RKO (cell line): Measurements from ENCODE around the gene LYPD3.
"Not testable (repeated sequence)": the region's sequence is repeated elsewhere in the genome, so short reads cannot be mapped to it uniquely, and the experiment has no call there.

Source experiments
- DNase-seq: peaks from one replicate; pipeline ENCODE4 v3.0.0-alpha.2; 2016; ENCODE audit warnings: low spot score

LYPD3 gene

GRCh38 chr19:43465468-43466120 lies at the start of gene LYPD3:
Gene LYPD3 (minus strand): TSS chr19:43465608. CDS start chr19:43465571, 37 bp downstream.
- DNase-seq: no peak

DNA sequence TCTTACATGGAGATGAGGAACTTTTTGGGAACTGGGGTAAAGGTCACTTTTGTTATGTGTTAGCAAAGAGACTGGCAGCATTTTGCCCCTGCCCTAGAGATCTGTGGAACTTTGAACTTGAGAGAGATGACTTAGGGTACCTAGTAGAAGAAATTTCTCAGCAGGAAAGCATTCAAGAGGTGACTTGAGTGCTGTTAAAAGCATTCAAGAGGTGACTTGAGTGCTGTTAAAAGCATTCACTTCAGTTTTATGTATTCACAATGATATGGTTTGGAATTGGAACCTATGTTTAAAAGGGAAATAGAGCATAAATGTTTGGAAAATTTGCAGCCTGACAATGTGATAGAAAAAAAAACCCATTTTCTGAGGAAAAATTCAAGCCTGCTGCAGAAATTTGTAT lies 47.0 kb upstream of the LYPD3 start:
- DNase-seq: not testable (repeated sequence)

- no peak for DNase-seq
Observed at GRCh38 chr19:43511324-43511723, 45.9 kb upstream of the LYPD3 start.

DNA sequence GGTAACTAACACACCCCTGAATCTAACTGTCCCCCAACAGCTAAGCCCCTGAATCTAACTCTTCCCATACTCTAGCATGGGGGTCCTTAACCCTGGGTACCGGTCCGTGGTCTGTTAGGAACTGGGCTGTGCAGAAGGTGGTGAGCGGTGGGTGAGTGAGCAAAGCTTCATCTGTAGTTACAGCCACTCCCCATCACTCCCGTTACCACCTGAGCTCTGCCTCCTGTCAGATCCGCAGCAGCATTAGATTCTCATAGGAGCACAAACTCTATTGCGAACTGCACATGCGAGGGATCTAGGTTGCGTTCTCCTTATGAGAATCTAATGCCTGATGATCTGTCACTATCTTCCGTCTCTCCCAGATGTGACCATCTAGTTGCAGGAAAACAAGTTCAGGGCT lies 45.3 kb upstream of the LYPD3 start:
- no peak for DNase-seq

DNA sequence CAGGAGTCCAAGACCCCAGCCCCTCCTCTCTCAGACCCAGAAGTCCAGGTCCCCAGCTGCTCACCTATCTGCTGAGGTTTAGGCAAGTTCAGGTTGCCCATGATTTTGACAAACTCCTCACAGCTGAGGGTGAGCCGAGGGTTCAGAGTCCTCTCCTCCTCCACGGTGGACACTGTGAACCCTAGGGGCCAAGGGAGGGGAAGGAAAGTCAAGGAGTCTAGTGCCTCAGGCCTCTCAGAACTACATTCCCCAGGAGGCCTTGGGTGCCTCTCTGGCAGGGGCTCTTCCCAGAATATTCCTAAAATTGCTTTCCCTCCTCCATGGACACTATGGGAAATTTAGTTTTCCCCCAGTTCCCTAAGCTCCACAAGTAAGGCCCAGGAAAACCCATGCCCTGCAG lies 42.5 kb upstream of the LYPD3 start:
- peak; percentile 18 for DNase-seq

GRCh38 chr19:43506629-43507028 lies 41.2 kb upstream of the LYPD3 start:
- DNase-seq: no peak

DNA sequence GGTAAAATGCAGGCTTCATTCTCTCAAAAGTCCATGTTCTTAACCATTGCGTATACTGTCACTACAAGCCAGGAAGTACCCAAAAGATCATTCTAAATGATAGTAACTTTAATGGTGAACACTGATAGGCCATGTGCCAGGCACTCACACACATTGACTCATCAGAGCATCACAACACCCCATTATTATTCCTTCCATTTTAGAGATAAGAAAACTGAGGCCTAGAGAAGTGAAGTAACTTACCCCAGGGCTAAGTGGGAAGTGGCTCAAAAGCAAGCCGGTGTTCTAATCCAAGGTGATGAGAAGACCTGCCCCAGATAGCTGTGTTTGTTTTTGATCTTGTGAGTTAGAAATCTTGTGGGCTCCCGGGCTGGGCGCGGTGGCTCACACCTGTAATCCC lies 40.5 kb upstream of the LYPD3 start:
- no peak for DNase-seq

GRCh38 chr19:43505186-43505456 lies 39.7 kb upstream of the LYPD3 start:
- DNase-seq: no peak

DNA sequence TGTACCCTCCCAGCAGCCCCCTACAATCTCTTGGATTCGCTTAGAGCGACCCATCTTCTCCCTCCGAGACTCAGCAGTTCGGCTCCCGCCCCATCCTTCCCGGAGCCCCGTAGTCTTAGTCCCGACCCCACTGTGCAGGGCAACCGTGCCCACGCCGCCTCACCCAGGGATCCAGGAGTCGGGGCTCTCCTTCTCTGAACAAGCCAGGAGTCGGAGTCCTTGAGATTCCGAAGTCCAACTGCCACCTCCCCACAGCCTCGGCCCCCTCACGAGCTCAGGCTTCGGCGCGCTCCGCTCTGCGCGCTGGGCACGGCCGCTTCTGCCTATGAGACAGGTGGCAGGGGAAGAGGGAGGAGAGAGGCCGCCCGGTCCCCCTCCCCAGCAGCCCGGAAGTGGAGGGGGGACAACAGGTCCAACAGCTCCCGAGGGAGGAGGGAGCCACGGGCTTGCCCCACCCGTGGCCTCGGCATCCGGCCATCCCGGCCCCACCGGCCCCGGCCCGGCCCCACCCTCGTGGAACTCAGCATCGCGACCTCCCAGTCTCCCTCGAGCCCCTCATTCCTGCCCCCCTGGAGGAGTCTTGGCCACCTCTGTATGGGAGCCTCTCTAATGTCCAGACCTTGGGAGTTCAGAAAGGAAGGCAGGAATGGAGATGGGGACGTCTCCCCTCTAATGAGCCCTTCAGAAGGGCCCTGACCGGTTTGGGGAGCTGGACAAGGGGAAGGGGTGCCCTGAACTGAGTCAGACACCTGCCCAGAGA lies 39.2 kb upstream of the LYPD3 start, which contains the start of gene PHLDB3:
PHLDB3 (minus strand) TSS at position 321 of the 760 bp plus-strand sequence. CDS start 628 bp downstream, outside the sequence.
- DNase-seq: peak; percentile 55

- DNase-seq: peak; percentile 93
Observed at GRCh38 chr19:43503501-43504425, 38.4 kb upstream of the LYPD3 start.

DNA sequence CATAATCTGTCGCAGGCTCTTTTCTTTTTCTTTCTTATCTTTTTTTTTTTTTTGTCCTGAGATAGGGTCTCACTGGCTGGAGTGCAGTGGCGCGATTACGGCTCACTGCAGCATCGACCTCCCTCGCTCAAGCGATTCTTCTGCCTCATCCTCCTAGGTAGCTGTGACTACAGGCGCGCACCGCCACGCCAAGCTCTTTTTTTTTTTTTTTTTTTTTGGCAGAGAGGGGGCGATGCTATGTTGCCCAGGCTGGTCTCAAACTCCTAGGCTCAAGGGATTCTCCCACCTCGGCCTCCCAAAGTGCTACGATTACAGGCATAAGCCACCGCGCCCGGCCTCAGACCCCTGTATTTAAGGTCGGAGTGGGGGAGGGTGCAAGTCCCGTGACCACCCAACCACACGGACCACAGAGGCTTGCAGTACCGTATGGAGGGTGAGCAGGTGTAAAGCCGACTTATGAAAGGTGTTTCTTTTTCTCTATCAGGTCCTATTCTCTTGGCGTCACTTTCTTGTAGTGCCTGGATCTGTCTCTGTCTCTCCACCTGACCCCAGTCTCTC lies 37.1 kb upstream of the LYPD3 start:
- no peak for DNase-seq

- DNase-seq: no peak
Observed at GRCh38 chr19:43501661-43502418, 36.4 kb upstream of the LYPD3 start.

GRCh38 chr19:43499042-43499441 lies 33.6 kb upstream of the LYPD3 start:
- DNase-seq: no peak

- no peak for DNase-seq
Observed at GRCh38 chr19:43498233-43498842, 32.9 kb upstream of the LYPD3 start.

DNA sequence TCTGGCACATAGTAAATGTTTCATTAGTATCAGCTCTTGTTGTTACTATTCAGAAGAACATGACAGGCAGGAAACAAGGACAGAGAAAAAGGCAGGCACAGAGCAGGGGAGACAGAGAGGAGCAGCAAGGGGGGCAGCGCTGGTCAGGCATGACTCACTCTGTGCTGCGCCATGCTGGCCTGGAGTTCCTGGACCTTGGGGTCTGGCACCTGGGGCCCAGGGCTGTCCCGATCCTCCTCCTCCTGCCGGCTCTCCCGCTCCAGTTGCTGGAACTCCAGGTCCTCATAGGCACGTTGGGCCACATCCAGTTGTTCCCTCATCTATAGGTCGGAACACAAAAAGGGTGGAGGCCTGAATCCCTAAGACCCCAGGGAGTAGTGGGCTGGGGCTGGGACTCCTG lies 31.6 kb upstream of the LYPD3 start:
- DNase-seq: no peak

DNA sequence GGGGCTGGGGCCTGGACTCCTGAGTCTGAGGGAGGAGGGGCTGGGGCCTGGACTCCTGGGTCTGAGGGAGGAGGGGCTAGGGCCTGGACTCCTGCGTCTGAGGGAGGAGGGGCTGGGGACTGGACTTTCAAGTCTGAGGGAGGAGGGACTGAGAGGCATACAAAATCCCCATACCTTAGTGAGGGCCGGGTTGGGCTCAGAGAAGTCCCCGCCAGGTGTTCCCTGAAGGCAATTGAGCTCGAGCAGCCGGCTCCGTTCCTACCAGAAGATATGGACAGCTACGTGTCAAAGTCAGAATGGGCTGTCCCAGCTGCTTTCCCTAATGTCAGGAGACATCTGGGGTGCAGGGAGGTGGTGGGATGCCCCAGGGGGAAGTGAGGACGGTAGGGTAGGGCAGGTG lies 29.7 kb upstream of the LYPD3 start:
- no peak for DNase-seq

DNA sequence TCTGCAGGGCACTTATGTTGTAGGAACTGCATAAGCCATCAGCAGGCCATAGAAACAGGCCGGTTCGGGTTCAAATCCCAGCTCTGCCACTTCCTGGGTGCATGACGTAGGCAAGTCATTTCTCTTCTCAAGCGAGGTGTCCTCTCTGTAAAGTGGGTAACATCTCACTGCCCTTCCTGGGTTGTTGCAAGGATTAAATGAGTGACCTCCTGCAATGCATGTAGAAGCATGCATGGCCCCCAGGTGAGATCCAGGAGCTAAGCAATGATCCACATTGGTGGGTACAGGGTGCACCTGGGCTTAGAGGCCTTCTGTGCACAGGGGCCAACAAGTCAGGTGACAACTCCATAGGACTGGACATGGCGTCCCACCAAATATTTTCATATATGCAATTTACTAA lies 25.4 kb upstream of the LYPD3 start:
- DNase-seq: no peak

GRCh38 chr19:43489979-43490599 lies 24.7 kb upstream of the LYPD3 start:
- DNase-seq: no peak

- DNase-seq: no peak
Observed at GRCh38 chr19:43489310-43489709, 23.9 kb upstream of the LYPD3 start.

- DNase-seq: no peak
Observed at GRCh38 chr19:43488179-43488578, 22.8 kb upstream of the LYPD3 start.

GRCh38 chr19:43486412-43486811 lies 21.0 kb upstream of the LYPD3 start:
- no peak for DNase-seq
